K562 (cell line): ENCODE measurements around the gene IMPACT. TPM values are rescaled to one million over a fixed set of nuclear protein-coding genes. Genes with fewer than 3 reads are reported as not detected.

Experiments used
- ATAC-seq: fragments of 200-7000 bp; cut with Tn5 transposase; 3 replicates; pipeline ENCODE4 v1.9.1; 2020; ENCODE audit warnings: moderate library complexity
- BruUV-seq: library from RNA; stranded (reverse); fragments of 400-500 nt; replicated peaks from 2 replicates; lab custom pipeline; 2021; lab: Mats Ljungman, UMichigan
- CTCF ChIA-PET: fragments of 300-600 bp; formaldehyde crosslinking; extraction: SDS; loops from one replicate; lab custom pipeline; 2021; ENCODE audit warnings: low intra/inter-chr PET ratio; lab: Yijun Ruan, JAX
- POLR2A ChIA-PET: fragments of 300-600, 350-650 bp; sonication (Branson Sonifier 250); formaldehyde crosslinking; extraction: SDS; loops from one replicate; lab custom pipeline; 2021; ENCODE audit warnings: antibody characterized with exemption, inconsistent platforms; lab: Yijun Ruan, JAX
- DNase-seq, 4 experiments: peaks; one replicate each; pipeline versions ENCODE4 v3.0.0 to v3.0.0-alpha.2; 2011 to 2018; ENCODE audit warnings: low spot score in 3 of 4, mixed read lengths in 3 of 4; ENCODE audit errors: extremely low read depth in 1 of 4
- FAIRE-seq: peaks from 2 replicates; lab custom pipeline; 2011; peaks lifted over from hg19 to GRCh38; lab: Jason Lieb, UNC
- H2AFZ ChIP-seq: 2 replicates; pipeline ENCODE4 v1.6.0; 2011; ENCODE audit warnings: low read depth, low read length, control low read depth, inconsistent platforms
- H3K27ac ChIP-seq: fragments of 200-600 bp; 3 replicates; pipeline ENCODE4 v1.8.0; 2011; ENCODE audit warnings: low read depth, mild to moderate bottlenecking, control low read depth, inconsistent platforms, low read length, moderate library complexity, mixed read lengths; ENCODE audit errors: extremely low read depth
- H3K27me3 ChIP-seq, 2 experiments: fragments of 300-600 bp in 1 of 2; 2 replicates in 1 of 2; 3 replicates in 1 of 2; pipeline versions ENCODE4 v1.6.0 to v1.8.0; 2011; ENCODE audit warnings: inconsistent platforms in 2 of 2, low read length in 2 of 2, mild to moderate bottlenecking in 1 of 2, mixed read lengths in 1 of 2, moderate library complexity in 1 of 2; ENCODE audit not compliant: control insufficient read depth in 2 of 2, insufficient read depth in 2 of 2
- H3K36me3 ChIP-seq: fragments of 300-600 bp; 3 replicates; pipeline ENCODE4 v1.8.0; 2011; ENCODE audit warnings: mild to moderate bottlenecking, low read length, inconsistent platforms; ENCODE audit not compliant: control insufficient read depth, insufficient read depth
- H3K4me1 ChIP-seq, 2 experiments: fragments of 200-600 bp in 1 of 2; replicated peaks in 1 of 2; 2 replicates in 1 of 2; 3 replicates in 1 of 2; pipeline versions ENCODE4 v1.5.1 to v1.8.0; 2011; ENCODE audit warnings: inconsistent platforms in 2 of 2, low read length in 2 of 2, mild to moderate bottlenecking in 1 of 2, mixed read lengths in 1 of 2, moderate library complexity in 1 of 2; ENCODE audit not compliant: control insufficient read depth in 2 of 2, insufficient read depth in 2 of 2
- H3K4me2 ChIP-seq: 2 replicates; pipeline ENCODE4 v1.6.1; 2011; ENCODE audit warnings: low read length, control low read depth, inconsistent platforms, mixed read lengths; ENCODE audit not compliant: insufficient read depth
- H3K4me3 ChIP-seq: fragments of 200-600 bp; sonication (generic), shearing (Covaris generic); 2 replicates; pipeline ENCODE4 v1.5.1; 2016; ENCODE audit warnings: control low read depth, inconsistent platforms
- H3K79me2 ChIP-seq: fragments of 200-600 bp; 3 replicates; pipeline ENCODE4 v1.8.0; 2011; ENCODE audit warnings: low read length, inconsistent platforms; ENCODE audit not compliant: control insufficient read depth, insufficient read depth
- H3K9ac ChIP-seq, 2 experiments: 2 replicates each; pipeline versions ENCODE4 v1.6.0 to v1.6.1; 2011; ENCODE audit warnings: low read depth in 2 of 2, low read length in 2 of 2, control low read depth in 1 of 2, inconsistent platforms in 1 of 2, mild to moderate bottlenecking in 1 of 2, mixed read lengths in 1 of 2; ENCODE audit not compliant: insufficient read depth in 1 of 2
- H3K9me1 ChIP-seq: one replicate; pipeline ENCODE4 v1.6.0; 2011; ENCODE audit warnings: inconsistent platforms, mild to moderate bottlenecking, low read length, moderate library complexity; ENCODE audit not compliant: control insufficient read depth, insufficient read depth
- H3K9me3 ChIP-seq: replicated peaks from 2 replicates; pipeline ENCODE4 v1.5.1; 2011; ENCODE audit warnings: low read depth, low read length, inconsistent platforms; ENCODE audit not compliant: control insufficient read depth, insufficient read depth
- H4K20me1 ChIP-seq: replicated peaks from 2 replicates; pipeline ENCODE4 v1.6.1; 2011; ENCODE audit warnings: low read length, inconsistent platforms, mixed read lengths; ENCODE audit not compliant: control insufficient read depth, insufficient read depth
- CTBP1 ChIP-seq: fragments of 450-650 bp; IDR thresholded peaks from 2 replicates; pipeline ENCODE4 v1.6.1; 2016; ENCODE audit warnings: borderline replicate concordance
- GATAD2B ChIP-seq: fragments of 450-650 bp; IDR thresholded peaks from 2 replicates; pipeline ENCODE4 v1.6.1; 2017; ENCODE audit warnings: mild to moderate bottlenecking, borderline replicate concordance
- HSF4 ChIP-seq: fragments of 250-450 bp; sonication (Bioruptor Pico); IDR thresholded peaks from 2 replicates; pipeline ENCODE4 v2.1.2; 2022; ENCODE audit warnings: mild to moderate bottlenecking, moderate library complexity, borderline replicate concordance
- KAT7 ChIP-seq: sonication (generic); formaldehyde crosslinking; IDR thresholded peaks from 2 replicates; pipeline ENCODE4 v1.8.0; 2022; ENCODE audit warnings: missing genetic modification reagents, mild to moderate bottlenecking, borderline replicate concordance
- MECOM ChIP-seq: fragments of 250-450 bp; sonication (Bioruptor Pico); IDR thresholded peaks from 2 replicates; pipeline ENCODE4 v1.8.0; 2022; ENCODE audit warnings: inconsistent platforms
- MXD1 ChIP-seq: fragments of 250-450 bp; sonication (Bioruptor Pico); IDR thresholded peaks from 2 replicates; pipeline ENCODE4 v1.8.0; 2021; ENCODE audit warnings: borderline replicate concordance, mild to moderate bottlenecking, moderate library complexity; ENCODE audit not compliant: poor library complexity, severe bottlenecking
- SLC30A9 ChIP-seq: fragments of 250-450 bp; sonication (Bioruptor Pico); IDR thresholded peaks from 2 replicates; pipeline ENCODE4 v1.8.0; 2022; ENCODE audit warnings: mild to moderate bottlenecking, moderate library complexity
- TFAM ChIP-seq: fragments of 250-450 bp; sonication (Bioruptor Pico); conservative IDR thresholded peaks from 2 replicates; pipeline ENCODE4 v1.5.0; 2021; ENCODE audit warnings: mild to moderate bottlenecking, moderate library complexity
- ZNF408 ChIP-seq: fragments of 250-450 bp; sonication (Bioruptor Pico); IDR thresholded peaks from 2 replicates; pipeline ENCODE4 v1.4.0; 2020; ENCODE audit warnings: low read depth, mild to moderate bottlenecking, moderate library complexity
- ZNF431 ChIP-seq: sonication (generic); formaldehyde crosslinking; IDR thresholded peaks from 2 replicates; pipeline ENCODE4 v1.8.0; 2022; ENCODE audit warnings: mild to moderate bottlenecking, missing genetic modification reagents
- ZNF778 ChIP-seq: fragments of 450-650 bp; formaldehyde crosslinking; IDR thresholded peaks from 2 replicates; pipeline ENCODE4 v1.4.0; 2020; ENCODE audit warnings: mild to moderate bottlenecking, moderate library complexity
- WGBS: fragments of 100-300 bp; shearing (Covaris generic); methylation state at CpG from one replicate; pipeline ENCODE4 v1.1.6; 2016; ENCODE audit warnings: low coverage, mixed read lengths; ENCODE audit not compliant: insufficient coverage; ENCODE audit errors: missing lambda C conversion rate; 5-methylcytosine and 5-hydroxymethylcytosine counted together
- in situ Hi-C: fragments of 300-500 bp; cut with MboI; formaldehyde crosslinking; loops from 4 replicates; pipeline ENCODE4 v1.15.0; 2018; ENCODE audit warnings: inconsistent platforms, mixed read lengths
- intact Hi-C: fragments of 100-400 bp; cut with micrococcal nuclease; formaldehyde crosslinking; loops from 2 replicates; pipeline ENCODE4 v1.14.2; 2022
- polyA plus RNA-seq, 8 experiments: library from polyadenylated mRNA; depleted of rRNA in 4 of 8; stranded (reverse) in 5 of 8; unstranded in 3 of 8; fragments of >200 nt; fragmentation: Nextera tagmentation in 2 of 8; fragmentation: Illumina TruSeq in 1 of 8; extraction: Ambion mirVana in 2 of 8; extraction: Trizol in 1 of 8; gene quantifications; 2 replicates each; pipeline versions ENCODE4 v1.2.1 to v1.2.3, GENCODE V29; 2011 to 2014; ENCODE audit warnings: inconsistent platforms in 1 of 8, missing spikeins in 1 of 8
- total RNA-seq, 7 experiments: library from RNA; depleted of rRNA in 6 of 7; stranded (reverse); fragments of >200 nt in 6 of 7; fragmentation: Illumina TruSeq in 2 of 7; extraction: Trizol in 2 of 7; gene quantifications; 2 replicates each; pipeline versions ENCODE4 v1.2.1 to v1.2.3, GENCODE V29; 2011 to 2021; ENCODE audit warnings: low replicate concordance in 1 of 7
- TF ChIP-seq, protein P1 (sequence below): fragments of 450-650 bp; conservative IDR thresholded peaks from 2 replicates; pipeline ENCODE4 v1.6.1; 2016; ENCODE audit warnings: missing genetic modification characterization, low read depth, mild to moderate bottlenecking, control low read depth, missing compliant biosample characterization
- TF ChIP-seq, protein P2 (sequence below): fragments of 200-800 bp; sonication (Bioruptor generic); IDR thresholded peaks from 2 replicates; pipeline ENCODE4 v1.6.1; 2017; ENCODE audit warnings: missing genetic modification characterization, missing compliant biosample characterization

The IMPACT gene
- total and polyA plus RNA-seq, 9 of the 15 experiments (the other 6 are each of a cell fraction or from before 2014, with no cell fraction given): 4.7 to 7.6 (median 5.8) TPM

DNA sequence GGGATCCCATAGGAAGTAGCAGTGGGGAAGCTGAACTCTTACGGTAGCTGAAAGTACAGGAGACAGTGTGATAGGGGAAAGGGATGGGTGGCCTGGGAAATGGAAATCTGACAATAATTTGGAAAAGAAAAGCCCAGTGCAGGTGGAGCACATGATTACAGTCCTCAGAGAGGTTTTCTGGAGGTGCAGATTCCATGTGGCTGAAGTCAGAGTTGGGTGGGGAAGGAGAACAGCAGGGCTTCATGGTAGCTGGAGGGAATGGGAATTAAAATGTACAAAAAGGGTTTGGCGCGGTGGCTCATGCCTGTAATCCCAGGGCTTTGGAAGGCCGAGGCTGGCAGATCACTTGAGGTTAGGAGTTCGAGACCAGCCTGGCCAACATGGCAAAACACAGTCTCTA lies 46.1 kb downstream of the IMPACT start:
- no peaks in the 10 kb centered on the region; a peak in 1 of 5 replicates for H3K4me1 ChIP-seq
- CTCF ChIA-PET: no interaction called here
- no peak overlapping the region for H3K4me3 ChIP-seq
- in situ Hi-C loops: no loop called here
- no peak for DNase-seq
- H3K9ac ChIP-seq: no peak overlapping the region
- no peak overlapping the region for H3K27ac ChIP-seq
- TF ChIP-seq TFAM (CRISPR knock-in tag) (no peak), MXD1 (CRISPR knock-in tag) (no peak), ZNF408 (CRISPR knock-in tag) (no peak), CTBP1 (no peak), SLC30A9 (CRISPR knock-in tag) (no peak)
- TF ChIP-seq, all 486 proteins: peak for 0
- Histone ChIP-seq H2AFZ (no peak overlapping the region), H3K4me2 (no peak overlapping the region), H3K79me2 (no peaks in the 10 kb centered on the region), H3K9me3 (no peaks in the 10 kb centered on the region), H3K9me1 (no peaks in the 10 kb centered on the region), H3K27me3 (no peaks in the 10 kb centered on the region), H4K20me1 (no peaks in the 10 kb centered on the region), H3K36me3 (no peaks in the 10 kb centered on the region)
- POLR2A ChIA-PET: no interaction called here
- FAIRE-seq (no peak), ATAC-seq (no peak)
- BruUV-seq: no TSS peak
- 4% methylated on average over 5 of the region's 5 CpGs for WGBS
- intact Hi-C loops: no loop called here

- ATAC-seq (no peak), DNase-seq (no peak)
- no peak overlapping the region for H3K4me2 ChIP-seq
- H3K79me2 ChIP-seq: no peaks in the 10 kb centered on the region
- H3K4me1 ChIP-seq: no peaks in the 10 kb centered on the region; a peak in 1 of 5 replicates
- in situ Hi-C loops: no loop called here
- no peak overlapping the region for H3K4me3 ChIP-seq
- no TSS peak for BruUV-seq
- H3K9ac ChIP-seq: no peak overlapping the region
- POLR2A ChIA-PET: interaction anchor here (1.1 to 1.7 kb wide), 2 partner anchors 9 to 11 kb away, joined by 3 to 4 read pairs; no protein-coding TSS in a partner anchor
- WGBS: 0% methylated on average over 2 of the region's 2 CpGs
- TF ChIP-seq MECOM: no peak
- TF ChIP-seq, protein P1, sequence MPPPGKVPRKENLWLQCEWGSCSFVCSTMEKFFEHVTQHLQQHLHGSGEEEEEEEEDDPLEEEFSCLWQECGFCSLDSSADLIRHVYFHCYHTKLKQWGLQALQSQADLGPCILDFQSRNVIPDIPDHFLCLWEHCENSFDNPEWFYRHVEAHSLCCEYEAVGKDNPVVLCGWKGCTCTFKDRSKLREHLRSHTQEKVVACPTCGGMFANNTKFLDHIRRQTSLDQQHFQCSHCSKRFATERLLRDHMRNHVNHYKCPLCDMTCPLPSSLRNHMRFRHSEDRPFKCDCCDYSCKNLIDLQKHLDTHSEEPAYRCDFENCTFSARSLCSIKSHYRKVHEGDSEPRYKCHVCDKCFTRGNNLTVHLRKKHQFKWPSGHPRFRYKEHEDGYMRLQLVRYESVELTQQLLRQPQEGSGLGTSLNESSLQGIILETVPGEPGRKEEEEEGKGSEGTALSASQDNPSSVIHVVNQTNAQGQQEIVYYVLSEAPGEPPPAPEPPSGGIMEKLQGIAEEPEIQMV (tag): no peak
- TF ChIP-seq ZNF431 (CRISPR knock-in tag): no peak
- TF ChIP-seq ZNF778 (CRISPR knock-in tag): no peak
- TF ChIP-seq KAT7 (CRISPR knock-in tag): no peak
- TF ChIP-seq HSF4 (CRISPR knock-in tag): no peak
- TF ChIP-seq GATAD2B: no peak
- TF ChIP-seq, protein P2, sequence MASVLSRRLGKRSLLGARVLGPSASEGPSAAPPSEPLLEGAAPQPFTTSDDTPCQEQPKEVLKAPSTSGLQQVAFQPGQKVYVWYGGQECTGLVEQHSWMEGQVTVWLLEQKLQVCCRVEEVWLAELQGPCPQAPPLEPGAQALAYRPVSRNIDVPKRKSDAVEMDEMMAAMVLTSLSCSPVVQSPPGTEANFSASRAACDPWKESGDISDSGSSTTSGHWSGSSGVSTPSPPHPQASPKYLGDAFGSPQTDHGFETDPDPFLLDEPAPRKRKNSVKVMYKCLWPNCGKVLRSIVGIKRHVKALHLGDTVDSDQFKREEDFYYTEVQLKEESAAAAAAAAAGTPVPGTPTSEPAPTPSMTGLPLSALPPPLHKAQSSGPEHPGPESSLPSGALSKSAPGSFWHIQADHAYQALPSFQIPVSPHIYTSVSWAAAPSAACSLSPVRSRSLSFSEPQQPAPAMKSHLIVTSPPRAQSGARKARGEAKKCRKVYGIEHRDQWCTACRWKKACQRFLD (CRISPR knock-in tag): no peak
- TF ChIP-seq, all 486 proteins: peak for 0
- Histone ChIP-seq H4K20me1 (no peaks in the 10 kb centered on the region), H3K27ac (no peak overlapping the region), H3K27me3 (no peaks in the 10 kb centered on the region), H3K36me3 (no peaks in the 10 kb centered on the region), H3K9me1 (no peaks in the 10 kb centered on the region), H2AFZ (no peak overlapping the region), H3K9me3 (no peaks in the 10 kb centered on the region)
- intact Hi-C loops: no loop called here
- FAIRE-seq: no peak
- CTCF ChIA-PET: no interaction called here
Measured at GRCh38 chr18:24474406-24474805, 47.9 kb downstream of the IMPACT start.
